ENCODE measurements around the gene KYNU.

The KYNU gene

DNA sequence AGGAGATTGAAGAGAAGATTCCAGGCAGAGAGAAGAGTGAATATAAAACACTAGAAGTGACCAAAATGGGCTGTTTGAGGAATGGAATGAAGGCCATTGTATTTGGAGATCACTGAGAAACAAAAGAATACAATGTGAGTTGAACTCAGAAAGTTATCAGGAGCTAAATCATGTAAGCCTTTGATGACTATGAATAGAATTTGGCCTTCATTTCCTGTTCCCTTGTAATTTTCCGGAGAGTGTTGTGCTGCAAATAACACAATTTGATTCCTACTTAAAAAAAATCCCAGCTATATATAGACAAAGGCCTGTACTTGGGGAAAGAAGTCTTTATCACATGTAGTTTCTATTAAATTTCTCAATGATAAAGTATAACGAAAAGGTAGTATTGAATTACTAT, 33.7 kb upstream of the KYNU start:
- no peak for DNase-seq (ENCODE audit: low spot score)
- Histone ChIP-seq H3K4me3 (ENCODE audit: severe bottlenecking) (no peak overlapping the region), H3K27ac (ENCODE audit: poor library complexity, severe bottlenecking) (no peak overlapping the region), H3K36me3 (ENCODE audit: low read depth) (no peaks in the 10 kb centered on the region), H3K27me3 (ENCODE audit: insufficient read depth, poor library complexity, severe bottlenecking) (no peaks in the 10 kb centered on the region), H3K9me3 (ENCODE audit: severe bottlenecking) (no peaks in the 10 kb centered on the region), H3K4me1 (ENCODE audit: insufficient read depth, poor library complexity, severe bottlenecking) (no peaks in the 10 kb centered on the region)
- no peak for TF ChIP-seq CTCF (IDR thresholded peaks at IDR 0.05; ENCODE audit: poor library complexity, severe bottlenecking)
- no peak for ATAC-seq (ENCODE audit: low read depth)

- Histone ChIP-seq H3K4me3 (ENCODE audit: severe bottlenecking) (no peak overlapping the region), H3K27me3 (ENCODE audit: insufficient read depth, poor library complexity, severe bottlenecking) (no peaks in the 10 kb centered on the region), H3K9me3 (ENCODE audit: severe bottlenecking) (no peaks in the 10 kb centered on the region), H3K4me1 (ENCODE audit: insufficient read depth, poor library complexity, severe bottlenecking) (peaks cover 3% of the 10 kb centered on the region), H3K27ac (ENCODE audit: poor library complexity, severe bottlenecking) (no peak overlapping the region), H3K36me3 (ENCODE audit: low read depth) (no peaks in the 10 kb centered on the region)
- ATAC-seq (ENCODE audit: low read depth) = no peak
- DNase-seq (ENCODE audit: low spot score) = no peak
- TF ChIP-seq CTCF (IDR thresholded peaks at IDR 0.05; ENCODE audit: poor library complexity, severe bottlenecking) = no peak
Measured at GRCh38 chr2:142848023-142848606, 29.3 kb upstream of the KYNU start.

DNA sequence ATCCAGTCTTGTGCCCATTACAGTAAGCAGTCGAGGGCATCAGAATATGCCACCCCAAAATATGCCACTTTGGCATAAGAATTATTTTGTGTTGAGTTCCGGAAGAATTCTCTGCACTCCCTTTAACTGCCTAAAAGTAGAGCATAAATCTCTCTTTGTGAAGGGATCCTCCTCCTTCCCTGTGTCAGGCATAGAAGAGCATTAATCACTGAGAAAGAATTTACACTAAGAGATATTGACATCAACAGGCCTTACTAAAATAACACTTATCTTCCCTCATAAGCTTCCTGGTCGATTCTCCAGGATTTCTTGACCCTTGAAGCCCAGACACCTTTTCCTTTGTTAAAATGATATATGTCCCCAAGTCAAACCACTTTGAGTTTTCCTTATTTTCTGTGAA, 27.6 kb upstream of the KYNU start:
- ATAC-seq (ENCODE audit: low read depth) = peak; percentile 86
- no peak for TF ChIP-seq CTCF (IDR thresholded peaks at IDR 0.05; ENCODE audit: poor library complexity, severe bottlenecking)
- Histone ChIP-seq H3K4me3 (ENCODE audit: severe bottlenecking) (no peak overlapping the region), H3K27ac (ENCODE audit: poor library complexity, severe bottlenecking) (no peak overlapping the region), H3K27me3 (ENCODE audit: insufficient read depth, poor library complexity, severe bottlenecking) (no peaks in the 10 kb centered on the region), H3K4me1 (ENCODE audit: insufficient read depth, poor library complexity, severe bottlenecking) (peaks cover 3% of the 10 kb centered on the region), H3K36me3 (ENCODE audit: low read depth) (no peaks in the 10 kb centered on the region), H3K9me3 (ENCODE audit: severe bottlenecking) (no peaks in the 10 kb centered on the region)
- DNase-seq (ENCODE audit: low spot score) = no peak

DNA sequence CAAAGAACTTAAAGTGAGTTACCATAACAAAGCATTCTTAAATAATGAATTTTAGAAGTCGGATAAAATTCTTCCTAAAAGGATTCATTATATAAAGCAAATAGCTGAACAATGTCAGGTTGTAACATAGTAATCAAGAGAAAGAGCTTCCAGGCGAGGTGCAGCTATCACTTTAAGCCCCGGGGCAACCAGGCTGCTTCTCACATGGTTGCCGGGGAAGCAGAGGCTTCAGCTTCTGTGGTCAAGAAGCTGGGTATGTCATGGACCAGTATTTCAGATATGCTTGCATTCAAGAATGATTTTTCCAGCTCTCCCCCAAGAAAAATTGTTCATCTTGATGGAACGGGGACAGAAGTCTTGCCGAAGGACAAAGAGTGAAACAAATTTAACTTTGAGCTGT, 23.6 kb upstream of the KYNU start:
- no peak for DNase-seq (ENCODE audit: low spot score)
- Histone ChIP-seq H3K9me3 (ENCODE audit: severe bottlenecking) (no peaks in the 10 kb centered on the region), H3K27me3 (ENCODE audit: insufficient read depth, poor library complexity, severe bottlenecking) (no peaks in the 10 kb centered on the region), H3K27ac (ENCODE audit: poor library complexity, severe bottlenecking) (no peak overlapping the region), H3K4me1 (ENCODE audit: insufficient read depth, poor library complexity, severe bottlenecking) (peaks cover 14% of the 10 kb centered on the region), H3K36me3 (ENCODE audit: low read depth) (no peaks in the 10 kb centered on the region), H3K4me3 (ENCODE audit: severe bottlenecking) (no peak overlapping the region)
- ATAC-seq (ENCODE audit: low read depth) = no peak
- TF ChIP-seq CTCF (IDR thresholded peaks at IDR 0.05; ENCODE audit: poor library complexity, severe bottlenecking) = no peak

DNA sequence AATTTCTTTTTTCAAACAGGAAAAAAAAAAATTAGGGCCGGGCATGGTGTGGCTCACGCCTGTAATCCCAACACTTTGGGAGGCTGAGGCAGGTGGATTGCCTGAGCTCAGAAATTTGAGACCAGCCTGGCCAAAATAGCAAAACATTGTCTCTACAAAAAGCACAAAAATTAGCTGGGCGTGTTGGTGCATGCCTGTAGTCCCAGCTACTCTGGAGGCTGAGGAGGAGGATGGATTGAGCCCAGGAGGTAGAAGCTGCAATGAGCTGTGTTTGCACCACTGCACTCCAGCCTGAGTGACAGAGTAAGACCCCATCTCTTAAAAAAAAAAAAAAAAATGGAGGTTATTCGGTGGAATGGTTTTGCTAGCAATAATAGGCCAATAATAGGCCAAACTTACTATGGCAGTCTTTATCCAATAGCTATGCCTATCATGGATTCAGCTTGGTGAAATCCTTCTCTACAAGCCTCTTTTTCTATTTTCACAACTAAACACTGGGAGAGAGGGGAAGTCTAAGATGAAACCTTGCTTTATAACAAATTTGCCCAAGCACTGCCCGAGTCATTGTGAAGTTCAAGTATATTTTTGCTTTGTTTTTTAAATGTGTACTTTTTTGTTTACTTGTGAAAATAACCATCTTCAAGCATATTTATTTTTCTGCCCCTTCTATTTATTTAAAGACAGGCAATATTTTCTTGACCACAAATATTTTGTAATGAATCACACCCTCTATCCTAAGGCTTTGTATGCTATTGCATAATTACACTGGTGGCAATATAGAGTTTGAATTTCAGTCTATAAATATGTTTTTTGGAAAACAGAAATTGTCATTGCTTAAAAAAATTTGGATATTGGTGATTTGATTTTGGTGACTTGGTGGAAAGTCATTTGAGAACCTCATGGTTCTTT, 20.0 kb upstream of the KYNU start:
- ATAC-seq (ENCODE audit: low read depth) (peak; percentile 73), DNase-seq (ENCODE audit: low spot score) (no peak)
- Histone ChIP-seq H3K9me3 (ENCODE audit: severe bottlenecking) (no peaks in the 10 kb centered on the region), H3K4me3 (ENCODE audit: severe bottlenecking) (no peak overlapping the region), H3K36me3 (ENCODE audit: low read depth) (no peaks in the 10 kb centered on the region), H3K4me1 (ENCODE audit: insufficient read depth, poor library complexity, severe bottlenecking) (peaks cover 11% of the 10 kb centered on the region), H3K27ac (ENCODE audit: poor library complexity, severe bottlenecking) (peak overlapping the region; percentile 25), H3K27me3 (ENCODE audit: insufficient read depth, poor library complexity, severe bottlenecking) (no peaks in the 10 kb centered on the region)
- TF ChIP-seq CTCF (IDR thresholded peaks at IDR 0.05; ENCODE audit: poor library complexity, severe bottlenecking) = no peak
